Neuron (in vitro differentiated cells): ENCODE results near the gene ITGB4.
"Not testable (repeated sequence)": the region's sequence is repeated elsewhere in the genome, so short reads cannot be mapped to it uniquely, and the experiment has no call there.

Experiments used
- H2AFZ ChIP-seq: one replicate; pipeline ENCODE4 v1.6.1; 2013; ENCODE audit warnings: low read depth, mild to moderate bottlenecking, inconsistent platforms, low read length, moderate library complexity
- H3K27me3 ChIP-seq: one replicate; pipeline ENCODE4 v1.6.1; 2013; ENCODE audit warnings: low read length; ENCODE audit not compliant: insufficient read depth
- H3K36me3 ChIP-seq: one replicate; pipeline ENCODE4 v1.6.1; 2013; ENCODE audit warnings: low read length; ENCODE audit not compliant: insufficient read depth
- H3K4me1 ChIP-seq: one replicate; pipeline ENCODE4 v1.6.1; 2013; ENCODE audit warnings: low read length; ENCODE audit not compliant: insufficient read depth
- H3K4me3 ChIP-seq: 2 replicates; pipeline ENCODE4 v1.5.1; 2013; ENCODE audit warnings: mild to moderate bottlenecking, low read length, moderate library complexity
- H3K9me3 ChIP-seq: one replicate; pipeline ENCODE4 v1.6.1; 2013; ENCODE audit warnings: low read length

ITGB4 gene

DNA sequence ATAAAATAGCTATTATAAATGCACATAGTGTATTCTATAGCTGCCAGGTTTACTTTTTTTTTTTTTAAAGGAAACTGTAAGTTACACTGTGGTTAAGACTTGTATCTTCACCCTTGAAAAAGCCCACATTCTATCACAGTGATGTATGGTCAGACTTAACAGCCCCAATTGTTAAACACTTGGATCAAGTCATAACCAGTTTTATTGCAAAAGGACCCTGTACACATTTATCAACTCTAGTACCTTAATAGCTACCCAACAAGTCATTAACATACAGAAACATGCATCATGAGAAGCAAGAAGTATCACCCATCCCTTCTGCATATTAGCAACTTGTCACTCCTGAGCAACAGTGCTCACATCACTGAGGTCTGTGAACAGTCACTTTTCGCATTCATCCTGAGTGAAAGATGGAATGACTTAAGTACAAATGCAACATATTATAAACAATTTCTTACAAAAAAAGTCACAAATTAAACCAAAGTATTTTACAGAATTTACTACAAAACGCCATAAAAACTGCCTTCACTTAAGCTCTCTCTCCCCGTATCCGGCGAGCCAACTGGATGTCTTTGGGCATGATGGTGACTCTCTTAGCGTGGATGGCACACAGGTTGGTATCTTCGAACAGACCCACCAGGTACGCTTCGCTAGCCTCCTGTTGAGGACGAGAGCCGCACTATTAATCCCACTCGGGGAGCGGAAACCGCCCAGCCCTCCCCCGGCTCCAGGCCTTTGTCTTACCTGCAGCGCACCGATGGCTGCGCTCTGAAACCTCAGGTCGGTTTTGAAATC lies 57.0 kb downstream of the ITGB4 start:
- H2AFZ ChIP-seq, H3K27me3 ChIP-seq, H3K9me3 ChIP-seq: not testable (repeated sequence)
- H3K36me3 ChIP-seq, result peaks cover 29% of the 10 kb centered on the region
- peak overlapping the region; percentile 76 for H3K4me3 ChIP-seq
- peaks cover 17% of the 10 kb centered on the region for H3K4me1 ChIP-seq

DNA sequence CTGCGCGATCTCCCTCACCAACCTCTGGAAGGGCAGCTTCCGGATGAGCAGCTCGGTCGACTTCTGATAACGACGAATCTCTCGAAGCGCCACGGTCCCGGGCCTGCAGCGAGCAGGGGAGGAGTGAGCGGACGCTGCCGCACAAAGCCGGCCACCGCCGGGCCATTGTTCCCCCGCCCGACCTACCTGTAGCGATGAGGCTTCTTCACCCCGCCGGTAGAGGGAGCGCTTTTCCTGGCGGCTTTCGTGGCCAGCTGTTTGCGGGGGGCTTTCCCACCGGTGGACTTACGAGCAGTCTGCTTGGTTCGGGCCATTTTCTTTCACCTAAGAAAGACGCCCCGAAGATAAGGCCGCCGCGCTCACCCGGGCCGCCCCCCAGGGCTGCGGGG lies 57.6 kb downstream of the ITGB4 start:
- H3K9me3 ChIP-seq, result no peaks in the 10 kb centered on the region
- no peak overlapping the region for H2AFZ ChIP-seq
- peak overlapping the region; percentile 76 for H3K4me3 ChIP-seq
- H3K36me3 ChIP-seq, result peaks cover 29% of the 10 kb centered on the region
- H3K27me3 ChIP-seq, result no peaks in the 10 kb centered on the region
- peaks cover 22% of the 10 kb centered on the region for H3K4me1 ChIP-seq

DNA sequence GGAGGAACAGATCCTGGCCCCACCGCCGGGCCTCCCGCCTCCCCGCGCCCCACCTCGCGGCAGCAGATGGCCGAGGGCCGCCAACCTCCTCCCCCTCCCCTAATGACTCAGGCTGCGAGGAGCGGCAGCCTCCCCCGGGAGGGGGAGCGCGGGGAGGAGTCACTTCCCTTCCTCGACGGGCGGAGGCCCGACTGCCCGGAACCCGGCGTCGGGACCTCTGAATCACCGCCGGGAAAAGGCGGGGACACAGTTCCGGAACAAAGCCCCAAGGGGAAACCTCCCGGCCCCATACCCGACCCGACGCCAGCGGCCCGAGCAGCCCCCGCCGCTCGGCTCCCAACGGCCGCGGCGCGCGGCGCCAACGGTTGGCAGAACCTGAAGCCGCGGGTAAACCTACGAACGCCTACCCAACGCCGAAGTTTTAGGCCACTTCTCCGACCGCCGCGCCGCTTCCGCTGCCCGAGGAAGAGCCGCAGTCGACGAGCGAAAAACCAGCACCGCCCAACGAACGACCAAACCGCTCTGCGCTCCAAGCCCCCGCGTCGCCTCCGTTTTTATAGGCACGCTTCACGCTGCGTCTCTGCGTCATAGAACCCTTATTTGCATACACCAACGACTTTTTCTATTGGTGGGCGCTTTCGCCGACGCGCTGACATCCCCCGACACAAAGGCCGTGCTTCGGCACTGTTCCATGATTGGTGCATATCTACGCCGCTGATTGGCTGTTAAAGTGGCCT lies 58.2 kb downstream of the ITGB4 start:
- no peak overlapping the region for H2AFZ ChIP-seq
- H3K9me3 ChIP-seq, result no peaks in the 10 kb centered on the region
- H3K4me3 ChIP-seq, result peak overlapping the region; percentile 76
- peaks cover 29% of the 10 kb centered on the region for H3K36me3 ChIP-seq
- peaks cover 27% of the 10 kb centered on the region for H3K4me1 ChIP-seq
- H3K27me3 ChIP-seq, result no peaks in the 10 kb centered on the region

DNA sequence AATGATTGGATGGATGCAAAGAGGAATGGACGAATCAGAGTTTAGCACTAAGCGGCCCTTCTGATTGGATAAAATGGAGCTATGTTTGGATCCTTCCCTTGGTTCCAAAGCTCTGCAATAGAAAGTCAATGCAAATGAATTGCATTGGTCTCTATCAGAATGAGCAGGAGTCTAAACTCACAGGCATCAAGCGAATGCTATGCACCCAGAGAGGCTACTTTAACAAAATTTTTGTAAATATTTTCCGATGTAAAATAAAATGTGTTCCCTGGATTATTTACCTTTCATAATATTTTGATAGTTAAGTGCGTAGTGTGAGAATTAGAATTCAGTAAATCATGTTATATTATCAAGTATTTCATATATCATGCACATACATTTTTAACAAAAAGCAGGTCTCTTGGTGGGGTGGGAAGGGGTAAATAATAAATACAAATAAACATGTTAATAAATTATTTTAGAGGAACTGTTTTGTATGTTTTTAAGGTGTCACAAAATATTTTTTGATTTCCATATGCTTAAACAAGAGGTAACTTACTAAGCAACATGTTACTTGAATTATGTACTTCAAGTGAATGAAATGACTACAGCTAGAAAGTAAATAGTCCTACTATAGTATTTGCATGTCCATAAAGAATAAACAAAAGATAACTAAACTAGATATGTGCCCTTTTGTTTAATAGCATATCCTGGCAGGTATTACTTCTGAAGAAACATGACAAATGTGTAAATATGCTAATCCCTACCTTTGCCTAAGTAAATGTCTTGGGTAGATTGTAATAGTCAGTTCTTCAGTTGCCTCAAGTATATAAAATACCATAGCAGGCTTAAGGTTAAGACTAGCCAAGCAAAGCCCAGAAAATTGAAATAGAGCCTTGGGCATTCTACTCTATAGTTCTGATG lies 59.0 kb downstream of the ITGB4 start:
- Histone ChIP-seq H2AFZ (no peak overlapping the region), H3K36me3 (peaks cover 29% of the 10 kb centered on the region), H3K4me3 (no peak overlapping the region), H3K27me3 (no peaks in the 10 kb centered on the region), H3K9me3 (no peaks in the 10 kb centered on the region), H3K4me1 (peaks cover 30% of the 10 kb centered on the region)

DNA sequence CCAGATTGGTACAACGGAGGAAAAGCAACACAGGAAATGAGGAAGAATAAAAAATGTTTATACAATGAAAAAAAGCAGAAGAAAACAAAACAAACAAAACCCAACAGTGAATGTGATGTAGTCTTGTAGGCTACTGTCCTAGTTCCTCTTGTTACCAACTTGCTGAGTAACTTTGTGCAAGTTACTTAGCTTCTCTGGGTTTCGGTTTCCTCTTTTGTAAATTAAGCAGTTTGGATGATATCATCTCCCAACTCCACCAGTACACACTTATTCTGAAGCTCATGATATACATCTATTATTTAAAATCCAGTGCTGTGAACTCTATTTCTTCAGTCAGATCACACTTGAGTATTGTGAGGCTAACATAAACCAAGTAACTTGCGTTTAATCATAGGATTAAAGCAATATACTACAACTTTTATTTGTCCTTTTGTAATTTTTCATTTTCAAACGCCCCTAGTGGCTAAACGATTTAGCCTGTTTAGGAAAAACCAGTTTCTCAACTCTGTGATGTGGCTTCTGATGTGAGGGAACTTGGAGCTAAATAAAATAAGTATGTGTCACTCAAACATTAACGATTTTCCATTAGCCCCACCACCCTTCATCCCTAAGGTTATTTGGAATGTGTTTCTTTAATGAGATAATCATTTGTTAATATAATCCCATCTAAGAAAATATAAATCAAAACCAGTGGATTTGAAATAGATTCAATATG lies 62.0 kb downstream of the ITGB4 start:
- H3K4me1 ChIP-seq, result peaks cover 26% of the 10 kb centered on the region
- H3K4me3 ChIP-seq, result no peak overlapping the region
- no peaks in the 10 kb centered on the region for H3K27me3 ChIP-seq
- H3K9me3 ChIP-seq, result peaks cover 2% of the 10 kb centered on the region
- peaks cover 6% of the 10 kb centered on the region for H3K36me3 ChIP-seq
- no peak overlapping the region for H2AFZ ChIP-seq

DNA sequence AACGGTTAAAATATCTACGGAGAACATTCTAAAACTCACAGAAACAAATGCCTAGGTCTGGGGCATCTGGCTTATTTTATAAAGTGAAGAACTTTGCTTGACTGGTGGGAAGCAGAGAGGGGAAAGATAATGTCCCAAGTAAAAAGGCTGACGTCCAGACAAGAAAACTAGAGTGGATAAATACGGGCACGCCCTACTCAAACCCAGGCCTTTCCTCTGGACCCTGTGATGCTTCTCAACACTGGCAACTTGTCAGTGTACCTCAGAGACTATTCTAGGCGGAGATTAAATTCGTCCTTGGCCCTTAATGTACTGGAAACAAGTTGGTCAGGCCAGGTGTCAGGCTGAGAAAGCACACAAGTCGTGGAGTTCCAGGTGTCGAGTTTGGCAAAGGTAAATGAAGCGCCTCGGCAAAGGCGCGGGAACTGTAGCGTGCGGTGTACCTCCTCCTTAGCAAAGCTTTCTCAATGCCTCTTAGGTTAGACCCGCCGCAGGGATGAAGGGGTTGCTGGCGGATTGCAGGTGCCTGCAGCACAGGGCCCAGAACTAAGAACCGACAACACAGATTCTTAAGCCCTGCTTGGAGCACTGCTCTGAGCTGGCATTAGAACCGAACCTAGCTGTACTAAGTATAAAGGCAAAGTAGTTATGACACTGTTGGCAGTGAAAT lies 62.7 kb downstream of the ITGB4 start:
- Histone ChIP-seq H3K4me1 (peaks cover 25% of the 10 kb centered on the region), H3K9me3 (peaks cover 2% of the 10 kb centered on the region), H3K36me3 (no peaks in the 10 kb centered on the region), H3K4me3 (peak overlapping the region; percentile 51), H2AFZ (peak overlapping the region; percentile 31), H3K27me3 (no peaks in the 10 kb centered on the region)

DNA sequence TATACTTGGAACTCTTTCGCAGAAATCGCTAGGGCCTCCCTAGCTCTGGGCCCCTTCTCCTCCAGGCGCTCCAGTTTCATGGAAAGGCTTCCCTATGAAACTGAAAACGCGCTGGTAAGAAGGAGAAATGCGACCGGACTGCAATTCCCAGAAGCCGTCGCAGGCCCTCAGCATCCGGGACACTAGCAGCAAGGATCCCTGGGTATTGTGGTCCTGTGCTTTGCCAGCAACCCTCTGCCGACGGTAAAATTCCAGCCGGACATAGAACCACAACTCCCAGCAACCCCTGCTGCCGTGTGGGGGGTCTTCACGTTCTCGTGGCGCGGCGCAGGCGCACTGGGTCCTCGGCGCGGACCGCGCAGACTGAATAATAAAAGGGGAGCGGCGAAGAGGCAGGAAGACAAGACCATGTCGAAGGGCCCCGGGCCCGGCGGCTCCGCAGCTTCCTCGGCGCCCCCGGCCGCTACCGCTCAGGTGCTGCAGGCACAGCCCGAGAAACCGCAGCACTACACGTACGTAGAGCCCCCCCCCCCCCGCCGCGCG lies 63.3 kb downstream of the ITGB4 start, which contains the start of gene UNK:
TSS of gene UNK (plus strand) at position 334 of the 543 bp plus-strand sequence. CDS start at position 409, 75 bp downstream.
- Histone ChIP-seq H3K4me1 (peaks cover 25% of the 10 kb centered on the region), H3K36me3 (no peaks in the 10 kb centered on the region), H3K9me3 (peaks cover 2% of the 10 kb centered on the region), H3K4me3 (peak within 1 kb of the TSS; percentile 51), H3K27me3 (no peaks in the 10 kb centered on the region), H2AFZ (peak within 1 kb of the TSS; percentile 31)

DNA sequence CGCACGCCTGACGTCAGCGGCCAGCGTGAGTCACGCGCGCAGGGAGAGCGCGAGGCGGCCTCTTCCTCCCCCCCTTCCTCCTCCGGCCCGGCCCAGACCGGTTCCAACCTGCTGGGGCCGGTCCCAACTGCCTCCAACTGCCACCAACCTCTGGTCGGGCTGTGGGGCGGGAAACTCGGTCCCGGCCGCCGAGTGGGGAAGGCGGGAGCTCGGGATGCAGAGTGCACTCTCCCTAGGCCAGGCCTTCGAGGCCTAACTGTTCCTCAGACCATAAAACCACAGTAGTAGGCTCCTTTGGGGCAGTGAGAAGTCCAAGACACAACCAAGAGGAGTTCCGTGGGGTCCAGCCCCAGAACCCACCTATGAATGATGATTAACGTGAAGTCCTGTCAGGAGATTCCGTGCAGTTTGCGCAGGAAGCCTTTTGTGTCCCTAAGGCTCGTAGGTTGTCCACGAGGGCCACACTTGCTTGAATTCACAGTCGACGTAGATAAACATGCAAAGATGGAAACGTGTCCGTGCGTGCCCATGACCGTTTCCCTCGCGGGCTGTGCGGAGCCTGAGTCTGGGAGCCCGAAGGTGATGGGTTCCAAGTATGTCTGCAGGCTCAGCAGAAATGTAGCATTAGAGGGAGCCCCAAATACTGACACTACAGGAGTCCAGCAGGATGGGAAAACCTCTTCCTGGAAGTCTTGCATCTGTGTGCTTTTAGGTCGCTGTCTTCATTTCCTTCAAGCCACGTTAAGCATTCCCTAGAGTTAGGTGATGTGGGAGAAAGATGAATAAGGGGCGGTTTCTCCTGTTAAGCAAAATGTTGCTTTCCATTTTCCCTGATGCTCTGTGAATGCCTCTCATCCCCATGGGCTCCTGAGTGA lies 64.0 kb downstream of the ITGB4 start:
- Histone ChIP-seq H3K4me3 (peak overlapping the region; percentile 51), H2AFZ (no peak overlapping the region), H3K36me3 (no peaks in the 10 kb centered on the region), H3K9me3 (peaks cover 2% of the 10 kb centered on the region), H3K4me1 (peaks cover 25% of the 10 kb centered on the region), H3K27me3 (no peaks in the 10 kb centered on the region)

DNA sequence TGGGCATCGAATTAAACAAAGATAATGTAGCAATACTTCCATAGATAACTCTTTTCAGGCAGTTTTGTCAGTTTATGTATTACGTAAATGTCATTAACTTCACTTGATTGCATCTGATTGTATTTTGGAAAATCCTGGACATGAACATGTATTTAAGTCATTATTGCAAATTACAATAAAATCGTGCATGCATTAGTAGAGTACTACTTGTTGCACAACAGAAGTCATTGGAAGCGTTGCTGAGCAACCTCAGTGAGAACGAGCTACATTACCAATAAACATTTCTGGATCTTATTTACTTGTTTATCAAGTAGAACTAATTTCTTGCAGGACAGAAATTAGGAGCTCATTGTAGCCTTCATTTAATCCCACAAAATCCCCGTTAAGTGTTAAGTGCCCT lies 70.0 kb downstream of the ITGB4 start:
- H3K36me3 ChIP-seq, result peaks cover 32% of the 10 kb centered on the region
- H3K4me1 ChIP-seq, result peaks cover 1% of the 10 kb centered on the region
- H2AFZ ChIP-seq, result no peak overlapping the region
- H3K9me3 ChIP-seq, result peaks cover 4% of the 10 kb centered on the region
- no peak overlapping the region for H3K4me3 ChIP-seq
- no peaks in the 10 kb centered on the region for H3K27me3 ChIP-seq

DNA sequence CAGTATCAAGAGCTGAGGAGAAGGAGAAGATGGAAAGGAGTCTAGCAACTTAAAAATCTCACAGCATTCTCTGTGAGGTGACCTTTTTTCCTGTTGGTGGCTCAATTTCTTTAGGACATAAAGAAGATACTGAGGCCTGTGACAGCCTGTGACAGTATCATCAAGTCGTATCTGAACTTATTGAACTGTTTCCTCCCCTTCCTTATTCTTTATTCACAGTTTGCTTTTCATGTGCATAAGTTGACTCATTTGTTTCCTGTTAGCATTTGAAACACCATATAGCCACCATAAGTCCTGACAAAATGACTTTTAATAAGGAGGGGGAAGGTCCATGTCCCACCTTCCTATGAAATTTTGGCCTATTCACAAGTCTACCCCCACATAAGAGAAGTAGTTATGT lies 72.2 kb downstream of the ITGB4 start:
- Histone ChIP-seq H3K27me3 (no peaks in the 10 kb centered on the region), H3K36me3 (peaks cover 48% of the 10 kb centered on the region), H3K9me3 (peaks cover 2% of the 10 kb centered on the region), H3K4me3 (no peak overlapping the region), H3K4me1 (no peaks in the 10 kb centered on the region), H2AFZ (no peak overlapping the region)
